Lung (tissue), 12 donors: ENCODE measurements around the gene DTNA. TPM values are rescaled to one million over a fixed set of nuclear protein-coding genes. Genes with fewer than 3 reads are reported as not detected.

Experiments used
- ATAC-seq: fragments of 200-7000 bp; cut with Tn5 transposase; one replicate; pipeline ENCODE4 v1.9.1; 2020; ENCODE audit warnings: moderate number of reproducible peaks; ENCODE audit not compliant: insufficient read depth, low FRiP score
- DNase-seq, 3 donors: peaks; one replicate each; pipeline ENCODE4 v3.0.0-alpha.2; 2013 to 2017
- H3K27ac ChIP-seq, 2 donors: one replicate each; pipeline ENCODE4 v1.5.1; 2013; ENCODE audit warnings: mild to moderate bottlenecking in 2 of 2, moderate library complexity in 2 of 2, control low read depth in 1 of 2, inconsistent platforms in 1 of 2, low read depth in 1 of 2, low read length in 1 of 2
- H3K27me3 ChIP-seq, 3 donors: one replicate each; pipeline ENCODE4 v1.5.1; 2013; ENCODE audit warnings: low read length in 2 of 3; ENCODE audit not compliant: control insufficient read depth in 3 of 3, insufficient read depth in 3 of 3
- H3K36me3 ChIP-seq, 4 donors: one replicate each; pipeline ENCODE4 v1.5.1; 2013; ENCODE audit warnings: low read length in 4 of 4, mild to moderate bottlenecking in 1 of 4, moderate library complexity in 1 of 4; ENCODE audit not compliant: control insufficient read depth in 4 of 4, insufficient read depth in 4 of 4
- H3K4me1 ChIP-seq, 5 donors: one replicate each; pipeline ENCODE4 v1.5.1; 2013; ENCODE audit warnings: low read length in 5 of 5, mild to moderate bottlenecking in 2 of 5, moderate library complexity in 1 of 5; ENCODE audit not compliant: control insufficient read depth in 5 of 5, insufficient read depth in 5 of 5
- H3K4me3 ChIP-seq: one replicate; pipeline ENCODE4 v1.5.1; 2013; ENCODE audit warnings: mild to moderate bottlenecking, control low read depth, moderate library complexity
- H3K9ac ChIP-seq, 2 donors: one replicate each; pipeline ENCODE4 v1.5.1; 2013; ENCODE audit warnings: low read length in 2 of 2, control low read depth in 1 of 2; ENCODE audit not compliant: insufficient read depth in 1 of 2
- H3K9me3 ChIP-seq, 4 donors: one replicate each; pipeline ENCODE4 v1.5.1; 2013; ENCODE audit warnings: low read length in 3 of 4, mild to moderate bottlenecking in 1 of 4, moderate library complexity in 1 of 4; ENCODE audit not compliant: control insufficient read depth in 4 of 4, insufficient read depth in 3 of 4
- WGBS, 2 donors: extraction: QIAGEN DNeasy Blood & Tissue Kit; methylation state at CpG; one replicate each; pipeline ENCODE4 v1.1.7; 2013; 5-methylcytosine and 5-hydroxymethylcytosine counted together
- polyA plus RNA-seq, 2 donors: library from polyadenylated mRNA; stranded (reverse); fragments of 200-250 nt; gene quantifications; one replicate each; pipeline ENCODE4 v1.2.1, GENCODE V29; 2013
- total RNA-seq, 2 donors: library from RNA; depleted of rRNA in 1 of 2; stranded (reverse); fragments of >200 nt in 1 of 2; gene quantifications; one replicate each; pipeline ENCODE4 v1.2.1, GENCODE V29; 2014 to 2021
- TF ChIP-seq, protein P1 (sequence below): IDR thresholded peaks from 2 replicates; pipeline ENCODE4 v1.5.1; 2012; ENCODE audit warnings: mild to moderate bottlenecking; ENCODE audit errors: control extremely low read depth, extremely low read depth
- donor health status: control.
- donor health status: control.
- donor health status: Bipolar disorder and iron deficiency.
- donor health status: healthy.
- donor health status: DM: yes; HTN: yes; CAD: no.

Gene DTNA
- total and polyA plus RNA-seq, 4 donors, result 5.0 to 23.8 (median 12.9) TPM

DNA sequence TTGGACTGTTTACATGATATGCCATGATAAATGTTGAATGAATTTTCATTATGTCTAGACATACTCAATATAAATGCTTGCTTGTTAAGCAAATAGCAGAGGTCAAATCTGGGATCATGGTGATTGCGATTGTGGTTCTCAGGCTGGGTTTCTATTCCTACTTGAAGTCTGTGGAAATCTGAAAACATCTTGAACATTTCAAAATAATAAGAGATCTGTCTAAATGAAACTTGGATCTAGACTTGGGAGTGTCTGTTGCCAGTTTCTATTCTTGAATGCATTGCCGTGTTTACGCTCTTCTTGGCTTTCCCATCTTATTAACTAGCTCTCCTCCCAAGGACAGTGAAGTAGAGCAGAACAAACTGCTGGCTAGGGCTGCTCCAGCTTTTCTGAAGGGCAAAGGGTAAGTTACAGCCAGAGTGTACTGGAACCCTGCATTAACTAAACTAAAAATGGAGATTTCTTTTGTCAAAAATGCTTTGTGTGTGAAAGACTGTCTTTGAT lies 127.7 kb downstream of the DTNA start:
- no peaks in the 10 kb centered on the region for H3K27me3 ChIP-seq
- DNase-seq, result peak; percentile 66 to 97 (median 93)
- peaks cover 0 to 2% (median 0%) of the 10 kb centered on the region in 4 donors for H3K9me3 ChIP-seq
- H3K27ac ChIP-seq, result peak overlapping the region in 1 of 2 donors; percentile 72
- H3K36me3 ChIP-seq, result no peaks in the 10 kb centered on the region
- H3K4me3 ChIP-seq, result no peak overlapping the region
- peaks cover 4 to 19% (median 7%) of the 10 kb centered on the region in 5 donors for H3K4me1 ChIP-seq
- H3K9ac ChIP-seq, result peak overlapping the region in 1 of 2 donors; percentile 23
- ATAC-seq, result peak; percentile 58
- TF ChIP-seq, protein P1, sequence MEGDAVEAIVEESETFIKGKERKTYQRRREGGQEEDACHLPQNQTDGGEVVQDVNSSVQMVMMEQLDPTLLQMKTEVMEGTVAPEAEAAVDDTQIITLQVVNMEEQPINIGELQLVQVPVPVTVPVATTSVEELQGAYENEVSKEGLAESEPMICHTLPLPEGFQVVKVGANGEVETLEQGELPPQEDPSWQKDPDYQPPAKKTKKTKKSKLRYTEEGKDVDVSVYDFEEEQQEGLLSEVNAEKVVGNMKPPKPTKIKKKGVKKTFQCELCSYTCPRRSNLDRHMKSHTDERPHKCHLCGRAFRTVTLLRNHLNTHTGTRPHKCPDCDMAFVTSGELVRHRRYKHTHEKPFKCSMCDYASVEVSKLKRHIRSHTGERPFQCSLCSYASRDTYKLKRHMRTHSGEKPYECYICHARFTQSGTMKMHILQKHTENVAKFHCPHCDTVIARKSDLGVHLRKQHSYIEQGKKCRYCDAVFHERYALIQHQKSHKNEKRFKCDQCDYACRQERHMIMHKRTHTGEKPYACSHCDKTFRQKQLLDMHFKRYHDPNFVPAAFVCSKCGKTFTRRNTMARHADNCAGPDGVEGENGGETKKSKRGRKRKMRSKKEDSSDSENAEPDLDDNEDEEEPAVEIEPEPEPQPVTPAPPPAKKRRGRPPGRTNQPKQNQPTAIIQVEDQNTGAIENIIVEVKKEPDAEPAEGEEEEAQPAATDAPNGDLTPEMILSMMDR, result no peak
- 47 to 75% methylated on average over 3 of the region's 3 CpGs for WGBS, 2 donors

DNA sequence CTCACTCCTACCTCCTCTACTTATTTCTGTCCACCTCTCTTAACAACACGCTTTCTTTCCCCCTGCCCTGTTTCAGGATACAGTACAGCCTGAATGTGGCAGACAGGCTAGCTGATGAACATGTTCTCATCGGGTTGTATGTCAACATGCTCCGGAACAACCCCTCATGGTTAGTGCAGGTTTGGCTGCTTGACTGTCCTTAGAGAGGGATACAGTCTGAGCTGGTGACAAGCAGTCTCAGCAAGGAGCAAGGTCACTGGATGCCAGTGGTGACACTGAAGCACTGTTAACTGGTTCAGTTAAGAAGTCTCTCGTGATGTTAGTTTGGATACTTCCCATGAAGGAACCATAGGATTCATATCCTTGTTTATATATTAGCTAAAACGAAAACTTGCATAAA lies 128.6 kb downstream of the DTNA start:
- H3K27me3 ChIP-seq, result no peaks in the 10 kb centered on the region
- peaks cover 4 to 19% (median 7%) of the 10 kb centered on the region in 5 donors for H3K4me1 ChIP-seq
- ATAC-seq (no peak), DNase-seq (peak in 1 of 3 donors; percentile 18)
- TF ChIP-seq, protein P1, result no peak
- no peak overlapping the region for H3K9ac ChIP-seq
- peaks cover 0 to 2% (median 0%) of the 10 kb centered on the region in 4 donors for H3K9me3 ChIP-seq
- H3K36me3 ChIP-seq, result no peaks in the 10 kb centered on the region
- no peak overlapping the region for H3K4me3 ChIP-seq
- no peak overlapping the region for H3K27ac ChIP-seq
- 81 to 94% methylated on average over 5 of the region's 5 CpGs for WGBS, 2 donors

DNA sequence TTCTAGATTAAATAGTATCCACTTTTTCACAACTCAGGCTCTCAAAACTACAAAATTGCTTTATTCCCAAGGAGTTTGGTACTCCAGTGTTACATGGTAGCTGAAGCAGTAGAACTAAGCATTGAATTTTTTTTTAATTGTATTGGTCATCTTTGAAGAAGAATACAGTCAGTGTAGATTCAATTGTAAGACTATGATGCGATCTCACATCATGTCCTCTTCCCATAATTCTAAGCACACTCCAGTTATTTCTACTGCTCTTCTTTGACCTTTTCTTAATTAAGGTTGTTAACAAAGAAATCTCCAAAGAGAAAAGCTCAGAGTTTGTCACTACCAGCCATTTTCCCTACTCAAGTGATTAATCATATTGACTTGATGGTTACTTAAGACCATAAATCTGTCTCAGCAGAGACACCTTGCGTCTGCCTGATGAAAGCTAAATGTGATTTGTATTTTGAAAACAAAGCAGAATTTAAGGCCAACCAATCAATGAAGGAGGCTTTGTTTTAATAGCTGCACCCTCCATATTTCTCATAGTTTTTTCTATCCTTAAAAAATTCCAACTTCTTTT lies 130.2 kb downstream of the DTNA start:
- Histone ChIP-seq H3K27me3 (no peaks in the 10 kb centered on the region), H3K9me3 (no peaks in the 10 kb centered on the region), H3K4me3 (no peak overlapping the region), H3K4me1 (peaks cover 2 to 19% (median 7%) of the 10 kb centered on the region in 5 donors), H3K27ac (no peak overlapping the region), H3K36me3 (no peaks in the 10 kb centered on the region), H3K9ac (no peak overlapping the region)
- TF ChIP-seq, protein P1, result no peak
- ATAC-seq, result no peak
- 88 to 90% methylated on average over 2 of the region's 2 CpGs for WGBS, 2 donors
- DNase-seq, result no peak
